Measurements from ENCODE around the gene BCKDHB.

- TF ChIP-seq CTCF (IDR thresholded peaks at IDR 0.05) (no peak), POLR2AphosphoS5 (IDR thresholded peaks at IDR 0.05) (no peak)
These were observed 476 bp upstream of the BCKDHB start for GRCh38 chr6:80105972-80106417.
